K562 (cell line): ENCODE results near the gene KLHL35. TPM values are rescaled to one million over a fixed set of nuclear protein-coding genes. Genes with fewer than 3 reads are reported as not detected.

Source experiments
- ATAC-seq: fragments of 200-7000 bp; cut with Tn5 transposase; 3 replicates; pipeline ENCODE4 v1.9.1; 2020; ENCODE audit warnings: moderate library complexity
- BruUV-seq: library from RNA; stranded (reverse); fragments of 400-500 nt; replicated peaks from 2 replicates; lab custom pipeline; 2021; lab: Mats Ljungman, UMichigan
- CTCF ChIA-PET: fragments of 300-600 bp; formaldehyde crosslinking; extraction: SDS; loops from one replicate; lab custom pipeline; 2021; ENCODE audit warnings: low intra/inter-chr PET ratio; lab: Yijun Ruan, JAX
- POLR2A ChIA-PET: fragments of 300-600, 350-650 bp; sonication (Branson Sonifier 250); formaldehyde crosslinking; extraction: SDS; loops from one replicate; lab custom pipeline; 2021; ENCODE audit warnings: antibody characterized with exemption, inconsistent platforms; lab: Yijun Ruan, JAX
- DNase-seq, 4 experiments: peaks; one replicate each; pipeline versions ENCODE4 v3.0.0 to v3.0.0-alpha.2; 2011 to 2018; ENCODE audit warnings: low spot score in 3 of 4, mixed read lengths in 3 of 4; ENCODE audit errors: extremely low read depth in 1 of 4
- FAIRE-seq: peaks from 2 replicates; lab custom pipeline; 2011; peaks lifted over from hg19 to GRCh38; lab: Jason Lieb, UNC
- H2AFZ ChIP-seq: 2 replicates; pipeline ENCODE4 v1.6.0; 2011; ENCODE audit warnings: low read depth, low read length, control low read depth, inconsistent platforms
- H3K27ac ChIP-seq: fragments of 200-600 bp; 3 replicates; pipeline ENCODE4 v1.8.0; 2011; ENCODE audit warnings: low read depth, mild to moderate bottlenecking, control low read depth, inconsistent platforms, low read length, moderate library complexity, mixed read lengths; ENCODE audit errors: extremely low read depth
- H3K27me3 ChIP-seq, 2 experiments: fragments of 300-600 bp in 1 of 2; 2 replicates in 1 of 2; 3 replicates in 1 of 2; pipeline versions ENCODE4 v1.6.0 to v1.8.0; 2011; ENCODE audit warnings: inconsistent platforms in 2 of 2, low read length in 2 of 2, mild to moderate bottlenecking in 1 of 2, mixed read lengths in 1 of 2, moderate library complexity in 1 of 2; ENCODE audit not compliant: control insufficient read depth in 2 of 2, insufficient read depth in 2 of 2
- H3K36me3 ChIP-seq: fragments of 300-600 bp; 3 replicates; pipeline ENCODE4 v1.8.0; 2011; ENCODE audit warnings: mild to moderate bottlenecking, low read length, inconsistent platforms; ENCODE audit not compliant: control insufficient read depth, insufficient read depth
- H3K4me1 ChIP-seq, 2 experiments: fragments of 200-600 bp in 1 of 2; replicated peaks in 1 of 2; 2 replicates in 1 of 2; 3 replicates in 1 of 2; pipeline versions ENCODE4 v1.5.1 to v1.8.0; 2011; ENCODE audit warnings: inconsistent platforms in 2 of 2, low read length in 2 of 2, mild to moderate bottlenecking in 1 of 2, mixed read lengths in 1 of 2, moderate library complexity in 1 of 2; ENCODE audit not compliant: control insufficient read depth in 2 of 2, insufficient read depth in 2 of 2
- H3K4me2 ChIP-seq: 2 replicates; pipeline ENCODE4 v1.6.1; 2011; ENCODE audit warnings: low read length, control low read depth, inconsistent platforms, mixed read lengths; ENCODE audit not compliant: insufficient read depth
- H3K4me3 ChIP-seq: fragments of 200-600 bp; sonication (generic), shearing (Covaris generic); 2 replicates; pipeline ENCODE4 v1.5.1; 2016; ENCODE audit warnings: control low read depth, inconsistent platforms
- H3K79me2 ChIP-seq: fragments of 200-600 bp; 3 replicates; pipeline ENCODE4 v1.8.0; 2011; ENCODE audit warnings: low read length, inconsistent platforms; ENCODE audit not compliant: control insufficient read depth, insufficient read depth
- H3K9ac ChIP-seq, 2 experiments: 2 replicates each; pipeline versions ENCODE4 v1.6.0 to v1.6.1; 2011; ENCODE audit warnings: low read depth in 2 of 2, low read length in 2 of 2, control low read depth in 1 of 2, inconsistent platforms in 1 of 2, mild to moderate bottlenecking in 1 of 2, mixed read lengths in 1 of 2; ENCODE audit not compliant: insufficient read depth in 1 of 2
- H3K9me1 ChIP-seq: one replicate; pipeline ENCODE4 v1.6.0; 2011; ENCODE audit warnings: inconsistent platforms, mild to moderate bottlenecking, low read length, moderate library complexity; ENCODE audit not compliant: control insufficient read depth, insufficient read depth
- H3K9me3 ChIP-seq: replicated peaks from 2 replicates; pipeline ENCODE4 v1.5.1; 2011; ENCODE audit warnings: low read depth, low read length, inconsistent platforms; ENCODE audit not compliant: control insufficient read depth, insufficient read depth
- H4K20me1 ChIP-seq: replicated peaks from 2 replicates; pipeline ENCODE4 v1.6.1; 2011; ENCODE audit warnings: low read length, inconsistent platforms, mixed read lengths; ENCODE audit not compliant: control insufficient read depth, insufficient read depth
- CBFA2T2 ChIP-seq: fragments of 450-650 bp; conservative IDR thresholded peaks from 2 replicates; pipeline ENCODE4 v1.6.1; 2017; ENCODE audit warnings: mild to moderate bottlenecking
- WGBS: fragments of 100-300 bp; shearing (Covaris generic); methylation state at CpG from one replicate; pipeline ENCODE4 v1.1.6; 2016; ENCODE audit warnings: low coverage, mixed read lengths; ENCODE audit not compliant: insufficient coverage; ENCODE audit errors: missing lambda C conversion rate; 5-methylcytosine and 5-hydroxymethylcytosine counted together
- in situ Hi-C: fragments of 300-500 bp; cut with MboI; formaldehyde crosslinking; loops from 4 replicates; pipeline ENCODE4 v1.15.0; 2018; ENCODE audit warnings: inconsistent platforms, mixed read lengths
- intact Hi-C: fragments of 100-400 bp; cut with micrococcal nuclease; formaldehyde crosslinking; loops from 2 replicates; pipeline ENCODE4 v1.14.2; 2022
- polyA plus RNA-seq, 8 experiments: library from polyadenylated mRNA; depleted of rRNA in 4 of 8; stranded (reverse) in 5 of 8; unstranded in 3 of 8; fragments of >200 nt; fragmentation: Nextera tagmentation in 2 of 8; fragmentation: Illumina TruSeq in 1 of 8; extraction: Ambion mirVana in 2 of 8; extraction: Trizol in 1 of 8; gene quantifications; 2 replicates each; pipeline versions ENCODE4 v1.2.1 to v1.2.3, GENCODE V29; 2011 to 2014; ENCODE audit warnings: inconsistent platforms in 1 of 8, missing spikeins in 1 of 8
- total RNA-seq, 7 experiments: library from RNA; depleted of rRNA in 6 of 7; stranded (reverse); fragments of >200 nt in 6 of 7; fragmentation: Illumina TruSeq in 2 of 7; extraction: Trizol in 2 of 7; gene quantifications; 2 replicates each; pipeline versions ENCODE4 v1.2.1 to v1.2.3, GENCODE V29; 2011 to 2021; ENCODE audit warnings: low replicate concordance in 1 of 7
- TF ChIP-seq, protein P1 (sequence below): sonication (generic); formaldehyde crosslinking; IDR thresholded peaks from 2 replicates; pipeline ENCODE4 v1.8.1; 2023; ENCODE audit warnings: mild to moderate bottlenecking, missing genetic modification reagents

KLHL35 gene
- total and polyA plus RNA-seq, 9 of the 15 experiments (the other 6 are each of a cell fraction or from before 2014, with no cell fraction given) = not detected

DNA sequence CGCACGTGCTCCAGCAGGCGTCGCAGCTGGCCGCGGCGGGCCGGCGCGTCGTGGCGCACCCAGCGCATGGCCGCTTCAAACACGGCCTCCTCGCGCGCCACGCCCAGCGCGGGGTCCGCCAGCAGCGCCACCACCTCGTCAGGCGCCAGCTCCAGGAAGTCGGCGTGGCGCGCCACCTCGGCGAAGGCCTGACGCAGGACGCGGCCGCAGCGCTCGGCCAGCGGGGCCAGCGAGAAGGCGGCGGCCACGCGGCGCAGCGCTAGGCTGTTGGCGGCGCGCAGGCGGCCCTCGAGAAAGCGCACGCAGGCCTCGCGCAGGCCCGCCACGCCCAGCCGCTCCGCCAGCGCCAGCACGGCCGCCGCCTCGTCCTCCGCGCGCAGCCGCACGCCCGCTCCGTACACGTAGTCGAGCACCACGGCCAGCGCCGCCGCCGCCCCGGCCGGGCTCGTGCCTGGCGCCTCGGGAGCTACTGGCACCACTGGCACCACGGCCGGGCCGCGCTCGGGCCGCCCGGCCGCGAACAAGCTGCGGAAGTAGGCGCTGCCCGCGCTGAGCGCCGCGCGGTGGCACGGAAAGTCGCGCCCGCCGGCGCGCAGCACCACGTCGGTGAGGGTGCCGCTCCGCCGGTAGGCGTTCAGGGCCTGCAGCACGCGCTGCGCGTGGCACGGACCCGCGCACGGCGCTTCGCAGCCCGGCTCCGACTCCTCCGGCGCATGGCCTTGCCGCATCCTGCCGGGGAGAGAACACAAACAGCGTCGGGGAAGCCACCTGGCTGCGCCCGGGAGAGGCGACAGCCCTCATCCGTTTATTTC, 2.9 kb downstream of the KLHL35 start:
- no peak overlapping the region for H3K9ac ChIP-seq
- no peak overlapping the region for H3K27ac ChIP-seq
- ChIA-PET POLR2A (no interaction called here), CTCF (no interaction called here)
- intact Hi-C loops = no loop called here
- H2AFZ ChIP-seq = no peak overlapping the region
- in situ Hi-C loops = loop anchor here (25.0 kb wide), 1 partner anchor 432 kb away; no protein-coding TSS in a partner anchor
- TF ChIP-seq, protein P1, sequence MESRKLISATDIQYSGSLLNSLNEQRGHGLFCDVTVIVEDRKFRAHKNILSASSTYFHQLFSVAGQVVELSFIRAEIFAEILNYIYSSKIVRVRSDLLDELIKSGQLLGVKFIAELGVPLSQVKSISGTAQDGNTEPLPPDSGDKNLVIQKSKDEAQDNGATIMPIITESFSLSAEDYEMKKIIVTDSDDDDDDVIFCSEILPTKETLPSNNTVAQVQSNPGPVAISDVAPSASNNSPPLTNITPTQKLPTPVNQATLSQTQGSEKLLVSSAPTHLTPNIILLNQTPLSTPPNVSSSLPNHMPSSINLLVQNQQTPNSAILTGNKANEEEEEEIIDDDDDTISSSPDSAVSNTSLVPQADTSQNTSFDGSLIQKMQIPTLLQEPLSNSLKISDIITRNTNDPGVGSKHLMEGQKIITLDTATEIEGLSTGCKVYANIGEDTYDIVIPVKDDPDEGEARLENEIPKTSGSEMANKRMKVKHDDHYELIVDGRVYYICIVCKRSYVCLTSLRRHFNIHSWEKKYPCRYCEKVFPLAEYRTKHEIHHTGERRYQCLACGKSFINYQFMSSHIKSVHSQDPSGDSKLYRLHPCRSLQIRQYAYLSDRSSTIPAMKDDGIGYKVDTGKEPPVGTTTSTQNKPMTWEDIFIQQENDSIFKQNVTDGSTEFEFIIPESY = 0 out of 2 replicates have a peak, but pooled peaks have one; percentile 5
- TF ChIP-seq CBFA2T2 = no peak
- FAIRE-seq (no peak), ATAC-seq (no peak), DNase-seq (no peak)
- H3K4me2 ChIP-seq = no peak overlapping the region
- H3K27me3 ChIP-seq = peaks cover 4 to 22% of the 10 kb centered on the region in 2 experiments; a peak in 4 of 5 replicates
- 96% methylated on average over 51 of the region's 134 CpGs for WGBS
- H3K4me1 ChIP-seq = peaks cover 0 to 15% of the 10 kb centered on the region in 2 experiments; a peak in 4 of 5 replicates
- H3K79me2 ChIP-seq = no peaks in the 10 kb centered on the region
- no peaks in the 10 kb centered on the region for H3K9me1 ChIP-seq
- H3K36me3 ChIP-seq = no peaks in the 10 kb centered on the region
- H3K9me3 ChIP-seq = no peaks in the 10 kb centered on the region
- H4K20me1 ChIP-seq = no peaks in the 10 kb centered on the region; the same call in 1 of the 2 replicates
- BruUV-seq = no TSS peak
- H3K4me3 ChIP-seq = no peak overlapping the region
